ENCODE measurements around the gene DIP2C. TPM values are rescaled to one million over a fixed set of nuclear protein-coding genes. Genes with fewer than 3 reads are reported as not detected.
A peak's percentile ranks its signal among the peaks of the same experiment; 100 is the strongest.

DIP2C gene
- total RNA-seq, 1 donor from 2014 or later = 10.1 TPM

GRCh38 chr10:642186-642890 lies 47.1 kb downstream of the DIP2C start:
- Histone ChIP-seq H3K4me1 (peaks cover 3% of the 10 kb centered on the region), H4K20me1 (ENCODE audit: low read depth) (peaks cover 73% of the 10 kb centered on the region), H3K27ac (no peak overlapping the region), H2AFZ (replicated peaks) (no peak overlapping the region), H3K9me3 (ENCODE audit: low read depth) (no peaks in the 10 kb centered on the region), H3F3A (ENCODE audit: low read depth) (peaks cover 15% of the 10 kb centered on the region), H3K36me3 (no peaks in the 10 kb centered on the region), H3K27me3 (no peaks in the 10 kb centered on the region), H3K4me2 (no peak overlapping the region), H3K9ac (no peak overlapping the region), H3K79me2 (ENCODE audit: low read depth) (peaks cover 87% of the 10 kb centered on the region), H3K4me3 (no peak overlapping the region)
- Mint-ChIP-seq H3K4me3 (no peak overlapping the region), H3K36me3 (peaks cover 19% of the 10 kb centered on the region), H3K4me1 (peaks cover 19% of the 10 kb centered on the region), H3K9me3 (peaks cover 13% of the 10 kb centered on the region), H3K27me3 (ENCODE audit: insufficient read depth, low read depth) (peaks cover 6% of the 10 kb centered on the region), H3K27ac (peak overlapping the region; percentile 14)
- DNase-seq (ENCODE audit: low spot score) = no peak
- TF ChIP-seq CTCF (IDR thresholded peaks at IDR 0.05) (no peak), EZH2 (IDR thresholded peaks at IDR 0.05) (no peak), EZH2phosphoT487 (IDR thresholded peaks at IDR 0.05) (no peak)

GRCh38 chr10:641149-642010 lies 48.1 kb downstream of the DIP2C start:
- no peak overlapping the region for H3K4me3 ChIP-seq
- H4K20me1 ChIP-seq (ENCODE audit: low read depth) = peaks cover 74% of the 10 kb centered on the region
- no peak overlapping the region for H2AFZ ChIP-seq (replicated peaks)
- peaks cover 6% of the 10 kb centered on the region for H3K27me3 Mint-ChIP-seq (ENCODE audit: insufficient read depth, low read depth)
- peaks cover 3% of the 10 kb centered on the region for H3K4me1 ChIP-seq
- no peak overlapping the region for H3K27ac ChIP-seq
- H3K36me3 ChIP-seq = no peaks in the 10 kb centered on the region
- H3K4me3 Mint-ChIP-seq = no peak overlapping the region
- H3K36me3 Mint-ChIP-seq = peaks cover 19% of the 10 kb centered on the region
- no peak overlapping the region for H3K9ac ChIP-seq
- TF ChIP-seq EZH2phosphoT487 (IDR thresholded peaks at IDR 0.05) (no peak), EZH2 (IDR thresholded peaks at IDR 0.05) (no peak), CTCF (IDR thresholded peaks at IDR 0.05) (no peak)
- no peak overlapping the region for H3K4me2 ChIP-seq
- H3K9me3 ChIP-seq (ENCODE audit: low read depth) = no peaks in the 10 kb centered on the region
- DNase-seq (ENCODE audit: low spot score) = no peak
- peaks cover 13% of the 10 kb centered on the region for H3K9me3 Mint-ChIP-seq
- no peaks in the 10 kb centered on the region for H3K27me3 ChIP-seq
- H3K79me2 ChIP-seq (ENCODE audit: low read depth) = peaks cover 88% of the 10 kb centered on the region
- H3K4me1 Mint-ChIP-seq = peaks cover 19% of the 10 kb centered on the region
- peaks cover 9% of the 10 kb centered on the region for H3F3A ChIP-seq (ENCODE audit: low read depth)
- no peak overlapping the region for H3K27ac Mint-ChIP-seq

GRCh38 chr10:640673-641045 lies 48.8 kb downstream of the DIP2C start:
- Mint-ChIP-seq H3K27ac (no peak overlapping the region), H3K9me3 (peaks cover 11% of the 10 kb centered on the region), H3K27me3 (ENCODE audit: insufficient read depth, low read depth) (peaks cover 6% of the 10 kb centered on the region), H3K36me3 (peaks cover 17% of the 10 kb centered on the region), H3K4me1 (peaks cover 19% of the 10 kb centered on the region), H3K4me3 (no peak overlapping the region)
- Histone ChIP-seq H3K79me2 (ENCODE audit: low read depth) (peaks cover 94% of the 10 kb centered on the region), H3K9ac (no peak overlapping the region), H4K20me1 (ENCODE audit: low read depth) (peaks cover 78% of the 10 kb centered on the region), H3K27ac (no peak overlapping the region), H3K9me3 (ENCODE audit: low read depth) (no peaks in the 10 kb centered on the region), H3F3A (ENCODE audit: low read depth) (peaks cover 9% of the 10 kb centered on the region), H2AFZ (replicated peaks) (no peak overlapping the region), H3K4me1 (peaks cover 3% of the 10 kb centered on the region), H3K27me3 (no peaks in the 10 kb centered on the region), H3K4me3 (no peak overlapping the region), H3K36me3 (no peaks in the 10 kb centered on the region), H3K4me2 (no peak overlapping the region)
- no peak for TF ChIP-seq CTCF (IDR thresholded peaks at IDR 0.05)
- no peak for TF ChIP-seq EZH2phosphoT487 (IDR thresholded peaks at IDR 0.05)
- no peak for DNase-seq (ENCODE audit: low spot score)

All from neural progenitor cell (in vitro differentiated cells).